Pancreas (tissue), 10 donors: ENCODE data around the gene DPT. TPM values are rescaled to one million over a fixed set of nuclear protein-coding genes. Genes with fewer than 3 reads are reported as not detected.

ENCODE experiments used
- ATAC-seq, 4 donors: fragments of 200-7000 bp; cut with Tn5 transposase; one replicate each; pipeline versions ENCODE4 v1.8.0 to v1.9.1; 2020; ENCODE audit warnings: mild to moderate bottlenecking in 4 of 4, moderate library complexity in 4 of 4
- DNase-seq, 6 donors: peaks; one replicate each; pipeline ENCODE4 v3.0.0-alpha.2; 2020
- FAIRE-seq: peaks from 2 replicates; lab custom pipeline; 2012; peaks lifted over from hg19 to GRCh38; lab: Jason Lieb, UNC
- H3K27ac ChIP-seq, 4 donors: fragments of 200-600 bp; sonication (generic); 1 replicate in 3 of 4; 2 replicates in 1 of 4; pipeline versions ENCODE4 v1.5.0 to v1.8.0; 2020
- H3K27me3 ChIP-seq, 4 donors: fragments of 200-600 bp; one replicate each; pipeline ENCODE4 v1.8.0; 2021
- H3K36me3 ChIP-seq, 3 donors: fragments of 200-600 bp; sonication (generic) in 1 of 3; one replicate each; pipeline versions ENCODE4 v1.5.0 to v1.8.0; 2020 to 2021
- H3K4me1 ChIP-seq, 3 donors: fragments of 200-600 bp; one replicate each; pipeline ENCODE4 v1.8.0; 2021
- H3K4me3 ChIP-seq, 4 donors: fragments of 200-600 bp; sonication (generic) in 2 of 4; one replicate each; pipeline versions ENCODE4 v1.5.0 to v1.8.0; 2020 to 2021
- H3K9me3 ChIP-seq, 4 donors: fragments of 200-600 bp; one replicate each; pipeline ENCODE4 v1.8.0; 2021
- CTCF ChIP-seq, 4 donors: fragments of 200-600 bp; sonication (generic) in 3 of 4; IDR thresholded peaks; one replicate each; pipeline versions ENCODE4 v1.5.0 to v1.8.0; 2021; ENCODE audit warnings: antibody characterized with exemption in 4 of 4
- WGBS, 2 donors: extraction: QIAGEN DNeasy Blood & Tissue Kit; methylation state at CpG; one replicate each; pipeline ENCODE4 v1.1.7; 2013; 5-methylcytosine and 5-hydroxymethylcytosine counted together
- intact Hi-C, 3 donors: fragments of 100-400 bp; cut with DNase I; formaldehyde crosslinking; loops; one replicate each; pipeline versions ENCODE4 v1.11.1 to v1.14.2; 2022
- polyA plus RNA-seq, 2 donors: library from polyadenylated mRNA; stranded (reverse); fragments of 200-250 nt; gene quantifications; one replicate each; pipeline ENCODE4 v1.2.3, GENCODE V29; 2013
- total RNA-seq, 6 donors: library from RNA; stranded (reverse); fragmentation: NEBNext Ultra II Directional in 4 of 6; extraction: Animal tissue kit (Norgen Biotek cat#: 25700) in 4 of 6; gene quantifications; one replicate each; pipeline versions ENCODE4 v1.2.1 to v1.2.4, GENCODE V29; 2021 to 2023
- donor health status: healthy with polysubstance abuse.
- donor health status: DM: no; HTN: no; CAD: no; lungs with moderate emphysema.
- donor health status: DM: no; HTN: no; CAD: no.
- donor health status: control.
- donor health status: control.
- donor health status: Bipolar disorder and iron deficiency.
- donor health status: DM: yes; HTN: yes; CAD: no.
- donor health status: DM: no; HTN: no; CAD: no.
- donor health status: DM: no; HTN: no; CAD: no.
- donor health status: DM: yes; HTN: yes; CAD: no.

DPT gene
- total and polyA plus RNA-seq, 8 donors: 3.4 to 16.2 (median 7.5) TPM

- H3K4me3 ChIP-seq: no peak overlapping the region
- TF ChIP-seq CTCF (IDR thresholded peaks at IDR 0.05): no peak
- intact Hi-C loops: no loop called here
- H3K9me3 ChIP-seq: no peaks in the 10 kb centered on the region
- H3K4me1 ChIP-seq: no peaks in the 10 kb centered on the region
- WGBS, 2 donors: 92 to 97% methylated on average over 1 of the region's 1 CpG
- no peaks in the 10 kb centered on the region for H3K27me3 ChIP-seq
- DNase-seq (no peak), FAIRE-seq (no peak), ATAC-seq (no peak)
- H3K36me3 ChIP-seq: no peaks in the 10 kb centered on the region
- H3K27ac ChIP-seq: no peak overlapping the region
Observed at GRCh38 chr1:168665975-168666374, 63.0 kb downstream of the DPT start.

- H3K27me3 ChIP-seq: no peaks in the 10 kb centered on the region
Observed at GRCh38 chr1:168664069-168664834, 64.8 kb downstream of the DPT start.

GRCh38 chr1:168656485-168656884 is 72.5 kb downstream of the DPT start:
- TF ChIP-seq CTCF (IDR thresholded peaks at IDR 0.05): no peak
- ATAC-seq (no peak), FAIRE-seq (no peak), DNase-seq (no peak)
- Histone ChIP-seq H3K27ac (no peak overlapping the region), H3K4me3 (no peak overlapping the region), H3K36me3 (no peaks in the 10 kb centered on the region), H3K4me1 (no peaks in the 10 kb centered on the region), H3K27me3 (no peaks in the 10 kb centered on the region), H3K9me3 (no peaks in the 10 kb centered on the region)
- intact Hi-C loops: no loop called here
- WGBS, 2 donors: 20 to 33% methylated on average over 1 of the region's 1 CpG

More at GRCh38 chr1:168664069-168664834, 64.8 kb downstream of the DPT start:
- no peaks in the 10 kb centered on the region for H3K36me3 ChIP-seq
- no peaks in the 10 kb centered on the region for H3K9me3 ChIP-seq
- DNase-seq (no peak), FAIRE-seq (no peak), ATAC-seq (no peak)
- TF ChIP-seq CTCF (IDR thresholded peaks at IDR 0.05): no peak
- H3K4me3 ChIP-seq: no peak overlapping the region
- intact Hi-C loops: no loop called here
- WGBS, 2 donors: 28 to 31% methylated on average over 3 of the region's 3 CpGs
- no peak overlapping the region for H3K27ac ChIP-seq
- H3K4me1 ChIP-seq: no peaks in the 10 kb centered on the region

GRCh38 chr1:168654198-168654915 is 74.6 kb downstream of the DPT start:
- Histone ChIP-seq H3K4me3 (no peak overlapping the region), H3K27ac (no peak overlapping the region), H3K4me1 (peaks cover 0 to 6% (median 4%) of the 10 kb centered on the region in 3 donors), H3K36me3 (no peaks in the 10 kb centered on the region), H3K9me3 (no peaks in the 10 kb centered on the region), H3K27me3 (no peaks in the 10 kb centered on the region)
- WGBS, 2 donors: 88 to 92% methylated on average over 6 of the region's 6 CpGs
- intact Hi-C loops: no loop called here
- no peak for TF ChIP-seq CTCF (IDR thresholded peaks at IDR 0.05)
- ATAC-seq: no peak
- no peak for FAIRE-seq
- DNase-seq: no peak

- Histone ChIP-seq H3K27ac (no peak overlapping the region), H3K4me1 (peaks cover 0 to 6% (median 4%) of the 10 kb centered on the region in 3 donors), H3K4me3 (no peak overlapping the region), H3K27me3 (no peaks in the 10 kb centered on the region), H3K36me3 (no peaks in the 10 kb centered on the region), H3K9me3 (no peaks in the 10 kb centered on the region)
- intact Hi-C loops: no loop called here
- ATAC-seq (no peak), DNase-seq (no peak), FAIRE-seq (no peak)
- WGBS, 2 donors: 84 to 95% methylated on average over 2 of the region's 2 CpGs
- no peak for TF ChIP-seq CTCF (IDR thresholded peaks at IDR 0.05)
Observed at GRCh38 chr1:168653567-168653966, 75.4 kb downstream of the DPT start.
